OCI-LY7 (cell line): ENCODE data around the gene MRPL20. TPM values are rescaled to one million over a fixed set of nuclear protein-coding genes. Genes with fewer than 3 reads are reported as not detected.
A peak's percentile ranks its signal among the peaks of the same experiment; 100 is the strongest.

Source experiments
- BruUV-seq: library from RNA; stranded (reverse); fragments of 400-500 nt; replicated peaks from 2 replicates; lab custom pipeline; 2021; lab: Mats Ljungman, UMichigan
- CTCF ChIA-PET: fragments of 300-600 bp; sonication (Branson Sonifier 250); formaldehyde crosslinking; loops from one replicate; lab custom pipeline; 2022; ENCODE audit warnings: antibody characterized with exemption; ENCODE audit not compliant: unreplicated experiment; lab: Charles Lee
- POLR2A ChIA-PET: fragments of 300-600 bp; sonication (Branson Sonifier 250); formaldehyde crosslinking; loops from one replicate; lab custom pipeline; 2022; ENCODE audit warnings: antibody characterized with exemption; lab: Charles Lee
- DNase-seq: peaks from one replicate; pipeline ENCODE4 v3.0.0-alpha.2; 2015; ENCODE audit warnings: low spot score
- H2AFZ ChIP-seq: fragments of 200-600 bp; sonication (generic), shearing (Covaris generic); 2 replicates; pipeline ENCODE4 v1.6.1; 2014; ENCODE audit warnings: mild to moderate bottlenecking, antibody characterized with exemption, low read length, moderate library complexity
- H3K27ac ChIP-seq: fragments of 200-600 bp; sonication (generic); 2 replicates; pipeline ENCODE4 v1.5.1; 2014; ENCODE audit warnings: mixed run types, low read depth, mild to moderate bottlenecking, moderate library complexity, low read length, inconsistent platforms; ENCODE audit not compliant: poor library complexity, severe bottlenecking
- H3K36me3 ChIP-seq: fragments of 200-600 bp; sonication (generic); 2 replicates; pipeline ENCODE4 v1.6.1; 2014; ENCODE audit warnings: mild to moderate bottlenecking, antibody characterized with exemption, low read length, moderate library complexity, mixed read lengths; ENCODE audit not compliant: insufficient read depth
- H3K4me1 ChIP-seq: fragments of 200-600 bp; sonication (generic); 2 replicates; pipeline ENCODE4 v1.5.1; 2014; ENCODE audit warnings: mild to moderate bottlenecking, low read length; ENCODE audit not compliant: insufficient read depth, poor library complexity, severe bottlenecking
- H3K4me2 ChIP-seq: fragments of 200-600 bp; sonication (generic); 2 replicates; pipeline ENCODE4 v1.6.1; 2014; ENCODE audit warnings: mild to moderate bottlenecking, low read length
- H3K4me3 ChIP-seq: fragments of 200-600 bp; sonication (generic); 2 replicates; pipeline ENCODE4 v1.5.1; 2014; ENCODE audit warnings: mild to moderate bottlenecking, low read depth, low read length; ENCODE audit not compliant: poor library complexity, severe bottlenecking
- H3K79me2 ChIP-seq: fragments of 200-600 bp; sonication (generic); 2 replicates; pipeline ENCODE4 v1.6.1; 2016; ENCODE audit warnings: low read depth, mild to moderate bottlenecking, low read length, moderate library complexity, mixed read lengths; ENCODE audit not compliant: insufficient read depth
- H3K9me2 ChIP-seq: fragments of 200-600 bp; sonication (generic); 2 replicates; pipeline ENCODE4 v1.6.1; 2016; ENCODE audit warnings: mild to moderate bottlenecking, low read length, mixed read lengths; ENCODE audit not compliant: insufficient read depth
- H3K9me3 ChIP-seq: fragments of 200-600 bp; sonication (generic); 2 replicates; pipeline ENCODE4 v1.6.1; 2014; ENCODE audit warnings: mild to moderate bottlenecking, mixed run types, low read length, mixed read lengths
- H4K20me1 ChIP-seq: fragments of 200-600 bp; sonication (generic); 2 replicates; pipeline ENCODE4 v1.6.1; 2014; ENCODE audit warnings: mild to moderate bottlenecking, antibody characterized with exemption, low read length, moderate library complexity, mixed read lengths; ENCODE audit not compliant: insufficient read depth
- CTCF ChIP-seq: fragments of 200-600 bp; sonication (generic); conservative IDR thresholded peaks from 2 replicates; pipeline ENCODE4 v1.5.1; 2014; ENCODE audit warnings: mild to moderate bottlenecking, antibody characterized with exemption, low read length, moderate library complexity, mixed read lengths
- EZH2phosphoT487 ChIP-seq: fragments of 200-600 bp; sonication (generic); IDR thresholded peaks from 2 replicates; pipeline ENCODE4 v1.6.1; 2018; ENCODE audit warnings: low read depth, borderline replicate concordance, mild to moderate bottlenecking, mixed run types, antibody characterized with exemption, low read length, moderate library complexity, mixed read lengths
- intact Hi-C: fragments of 100-400 bp; cut with micrococcal nuclease; formaldehyde crosslinking; loops from one replicate; pipeline ENCODE4 v1.10.0; 2022; ENCODE audit not compliant: unreplicated experiment
- total RNA-seq, 2 experiments: library from RNA; depleted of rRNA in 1 of 2; stranded (reverse); fragments of >200 nt in 1 of 2; shearing (Covaris generic) in 1 of 2; gene quantifications; 2 replicates each; pipeline ENCODE4 v1.2.3, GENCODE V29; 2014 to 2022

Gene MRPL20
- total RNA-seq, 2 experiments from 2014 or later = 143 to 165 TPM

GRCh38 chr1:1402072-1402900 is 4.8 kb downstream of the MRPL20 start:
- Histone ChIP-seq H3K36me3 (peaks cover 85% of the 10 kb centered on the region), H3K4me1 (peaks cover 38% of the 10 kb centered on the region), H3K4me2 (no peak overlapping the region), H3K9me3 (no peaks in the 10 kb centered on the region), H2AFZ (no peak overlapping the region), H4K20me1 (no peaks in the 10 kb centered on the region), H3K4me3 (no peak overlapping the region), H3K27ac (no peak overlapping the region), H3K9me2 (no peaks in the 10 kb centered on the region), H3K79me2 (peaks cover 68% of the 10 kb centered on the region)
- BruUV-seq = no TSS peak
- peak; percentile 40 for DNase-seq
- ChIA-PET POLR2A (no interaction called here), CTCF (no interaction called here)
- intact Hi-C loops = no loop called here
- TF ChIP-seq EZH2phosphoT487 (no peak), CTCF (peak; percentile 78)

- Histone ChIP-seq H2AFZ (no peak overlapping the region), H4K20me1 (no peaks in the 10 kb centered on the region), H3K9me3 (no peaks in the 10 kb centered on the region), H3K9me2 (no peaks in the 10 kb centered on the region), H3K36me3 (peaks cover 87% of the 10 kb centered on the region), H3K4me1 (peaks cover 40% of the 10 kb centered on the region), H3K4me3 (peak overlapping the region; percentile 90), H3K4me2 (peak overlapping the region; percentile 95; the same call in 1 of the 2 replicates), H3K79me2 (peaks cover 68% of the 10 kb centered on the region), H3K27ac (no peak overlapping the region)
- intact Hi-C loops = no loop called here
- TF ChIP-seq EZH2phosphoT487 (no peak), CTCF (no peak)
- ChIA-PET POLR2A (no interaction called here), CTCF (no interaction called here)
- no TSS peak for BruUV-seq
- DNase-seq = no peak
Measured at GRCh38 chr1:1401457-1402010, 5.6 kb downstream of the MRPL20 start.
